GM12878 (cell line): Measurements from ENCODE around the gene ANKRD24. TPM values are rescaled to one million over a fixed set of nuclear protein-coding genes. Genes with fewer than 3 reads are reported as not detected.
A peak's percentile ranks its signal among the peaks of the same experiment; 100 is the strongest.
"Not testable (repeated sequence)": the region's sequence is repeated elsewhere in the genome, so short reads cannot be mapped to it uniquely, and the experiment has no call there.

Source experiments
- ATAC-seq: fragments of 200-7000 bp; cut with Tn5 transposase; 3 replicates; pipeline ENCODE4 v1.9.1; 2020; ENCODE audit warnings: mild to moderate bottlenecking, moderate library complexity
- BruUV-seq: library from RNA; stranded (reverse); fragments of 400-500 nt; replicated peaks from 2 replicates; lab custom pipeline; 2021; lab: Mats Ljungman, UMichigan
- CTCF ChIA-PET: fragments of 300-600 bp; sonication (Branson Sonifier 250); formaldehyde crosslinking; extraction: SDS; loops from one replicate; lab custom pipeline; 2021; ENCODE audit warnings: inconsistent platforms; lab: Yijun Ruan, JAX
- POLR2A ChIA-PET: fragments of 350-600 bp; formaldehyde crosslinking; extraction: SDS; loops from one replicate; lab custom pipeline; 2021; ENCODE audit warnings: inconsistent platforms; lab: Charles Lee
- RAD21 ChIA-PET: fragments of 300-600 bp; sonication (Branson Sonifier 250); formaldehyde crosslinking; loops from one replicate; lab custom pipeline; 2023; ENCODE audit warnings: antibody characterized with exemption; ENCODE audit not compliant: unreplicated experiment; lab: Charles Lee
- SMC1A ChIA-PET: fragments of 300-600 bp; sonication (Branson Sonifier 250); formaldehyde crosslinking; loops from one replicate; lab custom pipeline; 2023; ENCODE audit not compliant: unreplicated experiment, uncharacterized antibody; lab: Charles Lee
- DNase-seq: peaks from one replicate; pipeline ENCODE4 v3.0.0-alpha.2; 2011; ENCODE audit warnings: low read depth, low spot score
- FAIRE-seq: peaks from 3 replicates; lab custom pipeline; 2011; peaks lifted over from hg19 to GRCh38; lab: Jason Lieb, UNC
- H2AFZ ChIP-seq: 2 replicates; pipeline ENCODE4 v1.6.0; 2011; ENCODE audit warnings: low read depth, low read length, control low read depth; ENCODE audit not compliant: control insufficient read depth
- H3K27ac ChIP-seq: 2 replicates; pipeline ENCODE4 v1.5.1; 2011; ENCODE audit warnings: control low read depth; ENCODE audit not compliant: control insufficient read depth, insufficient read depth
- H3K27me3 ChIP-seq, 2 experiments: replicated peaks in 1 of 2; 2 replicates each; pipeline versions ENCODE4 v1.6.0 to v1.6.1; 2011; ENCODE audit warnings: low read length in 1 of 2; ENCODE audit not compliant: control insufficient read depth in 2 of 2, insufficient read depth in 2 of 2
- H3K36me3 ChIP-seq, 2 experiments: 2 replicates each; pipeline ENCODE4 v1.5.1; 2011; ENCODE audit warnings: low read length in 1 of 2; ENCODE audit not compliant: control insufficient read depth in 2 of 2, insufficient read depth in 2 of 2
- H3K4me1 ChIP-seq: 2 replicates; pipeline ENCODE4 v1.6.1; 2011; ENCODE audit warnings: mild to moderate bottlenecking, low read length, moderate library complexity, mixed read lengths; ENCODE audit not compliant: control insufficient read depth, insufficient read depth
- H3K4me2 ChIP-seq: 2 replicates; pipeline ENCODE4 v1.6.0; 2011; ENCODE audit warnings: control low read depth; ENCODE audit not compliant: control insufficient read depth, insufficient read depth
- H3K4me3 ChIP-seq: fragments of 200-600 bp; sonication (generic); 2 replicates; pipeline ENCODE4 v1.5.1; 2016
- H3K79me2 ChIP-seq: 2 replicates; pipeline ENCODE4 v1.6.0; 2011; ENCODE audit warnings: low read length; ENCODE audit not compliant: control insufficient read depth, insufficient read depth
- H3K9ac ChIP-seq: 2 replicates; pipeline ENCODE4 v1.8.0; 2011; ENCODE audit warnings: low read length, control low read depth, mixed read lengths; ENCODE audit not compliant: control insufficient read depth, insufficient read depth
- H3K9me3 ChIP-seq: replicated peaks from 3 replicates; pipeline ENCODE4 v1.5.1; 2011; ENCODE audit warnings: mild to moderate bottlenecking, low read length; ENCODE audit not compliant: control insufficient read depth, insufficient read depth
- H4K20me1 ChIP-seq: 2 replicates; pipeline ENCODE4 v1.6.0; 2011; ENCODE audit not compliant: control insufficient read depth, insufficient read depth
- POLR2A ChIP-seq: IDR thresholded peaks from 2 replicates; pipeline ENCODE4 v1.6.1; 2011; ENCODE audit warnings: low read depth, mild to moderate bottlenecking, low read length
- WGBS: methylation state at CpG from one replicate; pipeline ENCODE4 v1.1.6; 2016; ENCODE audit warnings: low lambda C conversion rate; ENCODE audit not compliant: insufficient replicate concordance, insufficient coverage; ENCODE audit errors: missing lambda C conversion rate; 5-methylcytosine and 5-hydroxymethylcytosine counted together
- in situ Hi-C: fragments of 300-500 bp; cut with MboI; formaldehyde crosslinking; loops from 9 replicates; pipeline ENCODE4 v1.14.3; 2018; ENCODE audit warnings: mixed read lengths
- intact Hi-C: fragments of 100-400 bp; cut with micrococcal nuclease; formaldehyde crosslinking; loops from one replicate; pipeline ENCODE4 v1.14.2; 2022; ENCODE audit not compliant: unreplicated experiment
- polyA plus RNA-seq, 11 experiments: library from polyadenylated mRNA; depleted of rRNA in 4 of 11; unstranded in 6 of 11; stranded (reverse) in 5 of 11; fragments of >200 nt; fragmentation: Nextera tagmentation in 4 of 11; fragmentation: Illumina TruSeq in 1 of 11; extraction: Ambion mirVana in 4 of 11; extraction: Trizol in 1 of 11; gene quantifications; 1 replicate in 1 of 11; 2 replicates in 10 of 11; pipeline versions ENCODE4 v1.2.1 to v1.2.3, GENCODE V29; 2011 to 2016; ENCODE audit warnings: inconsistent platforms in 2 of 11, missing spikeins in 2 of 11, low read depth in 1 of 11
- total RNA-seq, 4 experiments: library from RNA; depleted of rRNA in 3 of 4; stranded (reverse); fragments of >200 nt in 3 of 4; fragmentation: Illumina TruSeq in 1 of 4; extraction: Trizol in 1 of 4; gene quantifications; 2 replicates each; pipeline versions ENCODE4 v1.2.1 to v1.2.3, GENCODE V29; 2013 to 2021
- TF ChIP-seq, protein P1 (sequence below): fragments of 450-650 bp; IDR thresholded peaks from 2 replicates; pipeline ENCODE4 v1.6.1; 2017; ENCODE audit warnings: mild to moderate bottlenecking, moderate library complexity

Gene ANKRD24
- total and polyA plus RNA-seq, 10 of the 15 experiments (the other 5 are each of a cell fraction or from before 2014, with no cell fraction given) = 0.02 to 0.59 (median 0.35) TPM; not detected in 1

DNA sequence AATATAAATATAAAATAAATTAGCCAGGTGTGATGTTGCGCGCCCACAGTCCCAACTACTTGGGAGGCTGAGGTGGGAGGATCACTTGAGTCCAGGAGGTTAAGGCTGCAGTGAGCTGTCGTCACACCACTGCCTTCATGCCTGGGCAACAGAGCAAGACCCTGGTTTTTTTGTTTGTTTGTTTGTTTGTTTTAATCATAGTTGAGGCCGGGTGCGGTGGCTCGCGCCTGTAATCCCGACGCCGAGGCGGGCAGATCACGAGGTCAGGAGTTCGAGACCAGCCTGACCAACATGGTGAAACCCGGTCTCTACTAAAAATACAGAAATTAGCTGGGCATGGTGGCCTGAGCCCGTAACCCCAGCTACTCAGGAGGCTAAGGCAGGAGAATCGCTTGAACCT, 55.0 kb downstream of the ANKRD24 start:
- H3K9me3 ChIP-seq, H3K4me3 ChIP-seq, H3K9ac ChIP-seq, BruUV-seq, H4K20me1 ChIP-seq, DNase-seq, in situ Hi-C loops, H3K27ac ChIP-seq, SMC1A ChIA-PET, RAD21 ChIA-PET, CTCF ChIA-PET, intact Hi-C loops, H3K4me2 ChIP-seq, H2AFZ ChIP-seq, FAIRE-seq, ATAC-seq, H3K27me3 ChIP-seq: not testable (repeated sequence)
- H3K36me3 ChIP-seq = peaks cover 2 to 21% of the 10 kb centered on the region in 2 experiments; a peak in 3 of 4 replicates
- peaks cover 15% of the 10 kb centered on the region for H3K79me2 ChIP-seq
- H3K4me1 ChIP-seq = peaks cover 13% of the 10 kb centered on the region
- POLR2A ChIA-PET = interaction anchor here (0.6 kb wide), 1 partner anchor 720 kb away, joined by 4 read pairs; no protein-coding TSS in a partner anchor
- WGBS = 90% methylated on average over 16 of the region's 16 CpGs

DNA sequence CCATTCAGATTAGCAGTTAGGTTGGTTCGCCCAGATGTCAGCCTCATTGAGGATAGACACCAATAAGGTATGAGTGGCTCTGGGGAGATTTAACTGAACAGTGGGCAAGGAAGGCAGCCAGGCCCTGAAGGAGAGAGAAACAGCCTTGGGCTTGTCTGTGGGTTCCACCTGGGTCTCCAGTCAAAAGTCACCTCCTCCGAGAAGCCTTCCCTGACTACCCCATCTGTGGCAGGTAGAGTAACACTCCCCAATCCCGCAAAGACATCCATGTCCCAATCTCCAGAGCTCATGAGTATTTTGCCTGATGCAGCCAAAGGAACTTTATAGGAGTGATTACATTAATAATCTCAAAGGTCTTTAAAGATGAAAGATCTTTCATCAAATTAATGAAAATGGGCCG, 56.3 kb downstream of the ANKRD24 start:
- DNase-seq (no peak), FAIRE-seq (no peak), ATAC-seq (no peak)
- no peak overlapping the region for H3K27ac ChIP-seq
- ChIA-PET SMC1A (no interaction called here), CTCF (interaction anchor here (1.6 kb wide), 1 partner anchor 9 kb away, joined by 4 read pairs; the partner anchor contains the start of gene EBI3), POLR2A (interaction anchor here (0.7 kb wide), 1 partner anchor 397 kb away, joined by 4 read pairs; no protein-coding TSS in a partner anchor), RAD21 (no interaction called here)
- no peaks in the 10 kb centered on the region for H4K20me1 ChIP-seq
- BruUV-seq = no TSS peak
- 89% methylated on average over 4 of the region's 4 CpGs for WGBS
- H3K79me2 ChIP-seq = peaks cover 3% of the 10 kb centered on the region; the same call in 1 of the 2 replicates
- intact Hi-C loops (no loop called here), in situ Hi-C loops (no loop called here)
- peaks cover 2 to 21% of the 10 kb centered on the region in 2 experiments; a peak in 3 of 4 replicates for H3K36me3 ChIP-seq
- H3K4me3 ChIP-seq = no peak overlapping the region
- no peak overlapping the region for H3K4me2 ChIP-seq
- 0 out of 2 replicates have a peak, but pooled peaks have one; percentile 27 for TF ChIP-seq POLR2A
- TF ChIP-seq, protein P1, sequence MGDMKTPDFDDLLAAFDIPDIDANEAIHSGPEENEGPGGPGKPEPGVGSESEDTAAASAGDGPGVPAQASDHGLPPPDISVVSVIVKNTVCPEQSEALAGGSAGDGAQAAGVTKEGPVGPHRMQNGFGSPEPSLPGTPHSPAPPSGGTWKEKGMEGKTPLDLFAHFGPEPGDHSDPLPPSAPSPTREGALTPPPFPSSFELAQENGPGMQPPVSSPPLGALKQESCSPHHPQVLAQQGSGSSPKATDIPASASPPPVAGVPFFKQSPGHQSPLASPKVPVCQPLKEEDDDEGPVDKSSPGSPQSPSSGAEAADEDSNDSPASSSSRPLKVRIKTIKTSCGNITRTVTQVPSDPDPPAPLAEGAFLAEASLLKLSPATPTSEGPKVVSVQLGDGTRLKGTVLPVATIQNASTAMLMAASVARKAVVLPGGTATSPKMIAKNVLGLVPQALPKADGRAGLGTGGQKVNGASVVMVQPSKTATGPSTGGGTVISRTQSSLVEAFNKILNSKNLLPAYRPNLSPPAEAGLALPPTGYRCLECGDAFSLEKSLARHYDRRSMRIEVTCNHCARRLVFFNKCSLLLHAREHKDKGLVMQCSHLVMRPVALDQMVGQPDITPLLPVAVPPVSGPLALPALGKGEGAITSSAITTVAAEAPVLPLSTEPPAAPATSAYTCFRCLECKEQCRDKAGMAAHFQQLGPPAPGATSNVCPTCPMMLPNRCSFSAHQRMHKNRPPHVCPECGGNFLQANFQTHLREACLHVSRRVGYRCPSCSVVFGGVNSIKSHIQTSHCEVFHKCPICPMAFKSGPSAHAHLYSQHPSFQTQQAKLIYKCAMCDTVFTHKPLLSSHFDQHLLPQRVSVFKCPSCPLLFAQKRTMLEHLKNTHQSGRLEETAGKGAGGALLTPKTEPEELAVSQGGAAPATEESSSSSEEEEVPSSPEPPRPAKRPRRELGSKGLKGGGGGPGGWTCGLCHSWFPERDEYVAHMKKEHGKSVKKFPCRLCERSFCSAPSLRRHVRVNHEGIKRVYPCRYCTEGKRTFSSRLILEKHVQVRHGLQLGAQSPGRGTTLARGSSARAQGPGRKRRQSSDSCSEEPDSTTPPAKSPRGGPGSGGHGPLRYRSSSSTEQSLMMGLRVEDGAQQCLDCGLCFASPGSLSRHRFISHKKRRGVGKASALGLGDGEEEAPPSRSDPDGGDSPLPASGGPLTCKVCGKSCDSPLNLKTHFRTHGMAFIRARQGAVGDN = no peak
- no peak overlapping the region for H2AFZ ChIP-seq
- H3K9me3 ChIP-seq = peaks cover 7% of the 10 kb centered on the region; the same call in 2 of the 3 replicates
- H3K27me3 ChIP-seq = no peaks in the 10 kb centered on the region
- peaks cover 13% of the 10 kb centered on the region for H3K4me1 ChIP-seq
- H3K9ac ChIP-seq = no peak overlapping the region
